ENCODE measurements around the gene STRC.
"Not testable (repeated sequence)": the region's sequence is repeated elsewhere in the genome, so short reads cannot be mapped to it uniquely, and the experiment has no call there.

GRCh38 chr15:43589778-43590466 lies 28.7 kb downstream of the STRC start, which contains the start of gene PPIP5K1:
- TF ChIP-seq CTCF (IDR thresholded peaks at IDR 0.05 in 8 of 11, conservative IDR thresholded peaks at IDR 0.05 in 3 of 11); POLR2AphosphoS5 (IDR thresholded peaks at IDR 0.05): not testable (repeated sequence)

All from spleen (tissue), 7 donors.